Left forelimb (tissue), 1 donor: ENCODE data around the gene SLC39A9.

ENCODE experiments used
- DNase-seq: peaks from one replicate; pipeline ENCODE4 v3.0.0-alpha.2; 2018; ENCODE audit warnings: low spot score

SLC39A9 gene

DNA sequence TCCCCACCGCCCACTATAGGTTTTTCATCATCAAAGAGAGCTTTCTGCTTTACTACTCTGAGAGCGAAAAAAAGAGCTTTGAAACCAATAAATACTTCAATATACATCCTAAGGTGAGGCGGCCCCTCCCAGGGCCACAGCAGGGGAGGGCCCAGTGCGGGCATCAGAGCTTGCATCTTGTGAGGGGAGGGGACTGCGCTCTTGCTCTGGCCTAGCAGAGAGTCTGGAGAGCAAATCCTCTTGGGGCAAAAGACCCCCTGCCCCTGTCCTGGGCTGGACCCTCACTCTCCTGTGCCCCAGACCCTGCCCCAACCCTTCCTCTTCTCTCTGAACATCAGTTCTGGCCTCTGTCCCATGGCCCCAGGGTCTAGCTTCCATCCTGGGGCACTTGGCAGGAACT lies 101.6 kb downstream of the SLC39A9 start:
- no peak for DNase-seq

DNA sequence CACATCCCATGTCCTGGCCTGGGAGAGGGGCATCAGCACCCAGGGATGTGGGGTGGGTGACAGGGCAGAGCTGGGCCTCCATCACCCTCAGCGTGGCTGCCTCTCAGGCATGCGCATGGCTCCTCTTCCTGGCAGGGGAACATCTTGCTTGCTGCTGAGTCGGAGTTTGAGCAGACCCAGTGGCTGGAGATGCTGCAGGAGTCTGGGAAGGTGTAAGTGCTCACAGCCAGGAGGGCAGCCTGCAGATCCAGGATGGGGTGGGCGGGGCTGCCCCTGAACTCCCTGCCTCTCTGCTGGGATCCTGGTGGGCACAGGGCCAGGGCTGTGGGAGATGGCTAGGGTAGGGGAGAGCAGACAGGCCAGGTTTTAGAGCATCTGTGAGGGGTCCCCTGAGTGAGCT lies 102.2 kb downstream of the SLC39A9 start:
- no peak for DNase-seq

DNA sequence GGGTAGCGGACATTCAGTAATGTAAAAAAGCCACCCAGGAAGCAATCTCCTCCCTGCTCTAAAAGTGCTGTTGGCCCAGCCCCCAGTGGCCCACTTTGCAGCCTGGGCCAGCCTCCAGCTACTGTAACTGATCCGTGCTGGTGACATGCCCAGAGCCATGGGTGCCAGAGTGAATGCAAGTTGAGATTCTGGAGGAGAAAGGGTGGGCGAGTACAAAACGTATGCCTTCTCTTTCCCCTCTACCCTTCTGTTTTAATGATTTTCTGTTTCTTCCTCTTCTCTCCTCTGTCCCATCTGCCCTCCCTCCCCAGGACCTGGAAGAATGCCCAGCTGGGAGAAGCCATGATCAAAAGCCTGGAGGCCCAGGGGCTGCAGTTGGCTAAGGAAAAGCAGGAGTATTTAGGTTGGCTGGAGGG lies 102.9 kb downstream of the SLC39A9 start:
- no peak for DNase-seq

DNA sequence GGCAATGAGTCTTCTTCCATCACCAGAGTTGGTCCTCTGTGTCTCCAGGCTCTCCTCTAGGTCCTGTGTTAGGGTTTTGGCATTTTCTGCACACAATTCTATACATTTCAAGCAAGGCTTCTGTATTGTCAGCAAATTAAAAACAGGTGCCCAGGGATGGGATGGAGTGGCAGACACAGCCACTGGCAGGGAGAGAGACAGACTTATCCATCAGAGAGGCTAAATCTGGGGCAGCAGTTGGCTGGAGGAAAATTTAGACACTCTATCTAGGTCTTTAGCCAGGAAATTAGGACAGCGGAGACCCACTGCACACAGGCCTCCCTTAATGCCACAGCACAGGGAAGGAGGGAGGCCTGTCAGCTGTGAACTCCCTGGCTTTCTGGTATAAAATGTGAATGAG lies 106.3 kb downstream of the SLC39A9 start:
- DNase-seq = no peak

DNA sequence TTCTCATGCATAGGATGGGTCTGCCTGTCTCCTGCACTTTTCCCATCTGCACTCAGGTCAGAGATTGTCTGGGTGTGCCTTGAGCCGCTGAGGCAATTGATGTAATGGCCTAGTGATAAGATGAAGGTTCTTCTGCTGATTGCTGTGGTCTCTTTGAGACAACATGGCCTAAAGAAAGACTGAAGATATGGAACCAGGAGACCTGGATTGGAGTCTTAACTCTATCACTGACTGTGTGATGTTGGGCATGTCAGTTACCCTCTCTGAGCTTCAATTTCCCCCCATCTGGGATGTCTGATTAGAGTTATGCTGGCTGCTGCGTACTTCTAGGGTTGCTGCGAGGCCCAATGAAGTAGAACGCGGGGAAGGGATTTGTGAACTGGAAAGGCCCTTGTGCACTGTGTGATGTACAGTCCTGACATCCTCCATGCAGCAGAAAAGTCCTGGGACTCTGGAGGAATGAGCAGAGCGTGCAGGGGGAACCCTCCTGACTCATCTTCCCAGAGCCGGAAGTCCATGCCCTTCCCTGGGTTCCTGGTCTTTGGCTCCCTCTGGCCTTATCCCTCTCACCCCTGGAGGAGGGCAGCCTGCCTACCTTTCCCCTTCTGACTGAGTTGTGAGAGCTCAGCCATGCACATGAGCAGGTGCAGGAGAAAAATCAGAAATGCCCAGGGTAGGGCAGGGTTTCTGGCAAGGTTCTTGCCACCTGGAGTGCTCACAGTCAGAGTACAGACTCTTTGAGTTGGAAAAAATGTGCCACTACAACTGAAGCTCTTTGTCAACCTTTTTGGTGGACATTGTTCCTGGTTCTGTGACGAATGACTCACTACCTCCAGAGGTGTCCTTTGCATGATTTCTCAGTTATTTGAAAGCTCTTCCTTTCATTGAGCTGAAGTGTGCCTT lies 107.1 kb downstream of the SLC39A9 start:
- DNase-seq = no peak

DNA sequence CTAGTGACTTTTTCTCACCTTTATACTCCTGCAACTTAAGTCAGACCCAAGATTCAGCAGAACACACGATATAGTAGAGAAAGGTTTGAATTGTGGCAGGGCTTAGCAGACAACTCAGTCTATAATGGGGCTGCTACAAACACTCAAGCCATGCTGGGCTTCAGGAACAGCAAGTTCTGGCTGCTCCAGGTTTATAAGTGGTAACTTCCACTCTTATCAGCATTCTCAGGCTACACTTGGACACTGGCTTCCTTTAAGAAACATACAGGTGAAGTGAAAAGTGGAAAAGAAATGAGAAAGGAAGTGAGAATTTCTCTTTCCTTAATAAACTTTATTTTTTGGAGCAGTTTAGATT lies 107.7 kb downstream of the SLC39A9 start:
- DNase-seq = no peak
